ENCODE results near the gene MAPK13.

The MAPK13 gene

DNA sequence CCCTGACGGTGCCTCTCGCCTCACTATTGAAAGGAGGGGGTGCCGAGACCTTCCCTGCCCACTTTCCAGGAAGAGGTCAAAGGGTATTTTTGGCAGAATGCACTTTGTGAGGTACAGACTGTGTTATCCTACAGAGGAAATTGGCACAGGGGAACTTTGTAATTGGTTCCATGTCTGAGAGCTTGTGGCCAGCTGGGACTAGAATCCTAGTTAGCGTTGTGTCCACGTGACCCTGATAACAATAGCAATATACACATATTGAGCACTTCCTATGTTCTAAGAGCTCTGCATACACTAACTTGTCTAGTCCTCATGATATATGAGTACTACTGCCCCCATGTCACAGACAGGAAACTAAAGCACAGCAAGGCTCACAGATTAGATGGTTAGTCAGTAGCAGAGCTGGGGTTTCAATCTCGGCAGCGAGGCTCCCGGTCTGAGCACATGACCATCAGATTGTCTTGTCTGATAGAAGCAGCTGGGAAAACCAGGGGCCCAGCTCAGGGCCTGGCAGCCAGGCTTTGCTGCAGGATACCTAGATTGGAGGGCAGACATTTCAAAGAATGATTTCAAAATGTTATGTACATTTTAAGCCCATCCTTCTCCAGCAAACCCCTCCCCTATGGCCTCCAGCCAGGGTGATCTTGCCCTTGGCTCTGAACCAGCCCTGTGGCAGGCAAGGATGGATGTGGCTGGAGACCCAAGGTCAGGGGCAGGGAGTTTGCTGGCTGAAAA, 1.4 kb downstream of the MAPK13 start:
- no peaks in the 10 kb centered on the region for H3K9me3 ChIP-seq (replicated peaks; ENCODE audit: insufficient read depth, low read length)
- H4K20me1 ChIP-seq (ENCODE audit: insufficient read depth, low read length), result no peaks in the 10 kb centered on the region
- H3K79me2 ChIP-seq (ENCODE audit: low read length), result peaks cover 31% of the 10 kb centered on the region
- no peaks in the 10 kb centered on the region for H3K36me3 ChIP-seq (replicated peaks; ENCODE audit: insufficient read depth, low read length)
- TF ChIP-seq EZH2phosphoT487 (IDR thresholded peaks at IDR 0.05; ENCODE audit: low read length) (no peak), EZH2 (optimal IDR thresholded peaks at IDR 0.05; ENCODE audit: low read depth, low read length) (no peak)
- TF ChIP-seq, protein P1, sequence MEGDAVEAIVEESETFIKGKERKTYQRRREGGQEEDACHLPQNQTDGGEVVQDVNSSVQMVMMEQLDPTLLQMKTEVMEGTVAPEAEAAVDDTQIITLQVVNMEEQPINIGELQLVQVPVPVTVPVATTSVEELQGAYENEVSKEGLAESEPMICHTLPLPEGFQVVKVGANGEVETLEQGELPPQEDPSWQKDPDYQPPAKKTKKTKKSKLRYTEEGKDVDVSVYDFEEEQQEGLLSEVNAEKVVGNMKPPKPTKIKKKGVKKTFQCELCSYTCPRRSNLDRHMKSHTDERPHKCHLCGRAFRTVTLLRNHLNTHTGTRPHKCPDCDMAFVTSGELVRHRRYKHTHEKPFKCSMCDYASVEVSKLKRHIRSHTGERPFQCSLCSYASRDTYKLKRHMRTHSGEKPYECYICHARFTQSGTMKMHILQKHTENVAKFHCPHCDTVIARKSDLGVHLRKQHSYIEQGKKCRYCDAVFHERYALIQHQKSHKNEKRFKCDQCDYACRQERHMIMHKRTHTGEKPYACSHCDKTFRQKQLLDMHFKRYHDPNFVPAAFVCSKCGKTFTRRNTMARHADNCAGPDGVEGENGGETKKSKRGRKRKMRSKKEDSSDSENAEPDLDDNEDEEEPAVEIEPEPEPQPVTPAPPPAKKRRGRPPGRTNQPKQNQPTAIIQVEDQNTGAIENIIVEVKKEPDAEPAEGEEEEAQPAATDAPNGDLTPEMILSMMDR (IDR thresholded peaks at IDR 0.05; ENCODE audit: low read length), result peak; percentile 8; the same call in 1 of the 2 replicates
- H3K27me3 ChIP-seq (replicated peaks; ENCODE audit: insufficient read depth, low read length), result no peaks in the 10 kb centered on the region
- peak overlapping the region; percentile 95 for H3K9ac ChIP-seq (ENCODE audit: low read length)
- peak; percentile 86 for DNase-seq
- peak overlapping the region; percentile 96 for H3K4me3 ChIP-seq (ENCODE audit: low read length)
- H2AFZ ChIP-seq (ENCODE audit: low read length), result peak overlapping the region; percentile 90
- H3K27ac ChIP-seq (ENCODE audit: low read length), result peak overlapping the region; percentile 98
- H3K9me2 ChIP-seq (replicated peaks; ENCODE audit: insufficient read depth, low read length), result no peaks in the 10 kb centered on the region
- peaks cover 28% of the 10 kb centered on the region for H3K4me1 ChIP-seq (ENCODE audit: low read length)
- H3K4me2 ChIP-seq (ENCODE audit: low read depth, low read length), result peak overlapping the region; percentile 100
- peaks cover 21% of the 10 kb centered on the region for H3F3A ChIP-seq (ENCODE audit: insufficient read depth, low read length)

DNA sequence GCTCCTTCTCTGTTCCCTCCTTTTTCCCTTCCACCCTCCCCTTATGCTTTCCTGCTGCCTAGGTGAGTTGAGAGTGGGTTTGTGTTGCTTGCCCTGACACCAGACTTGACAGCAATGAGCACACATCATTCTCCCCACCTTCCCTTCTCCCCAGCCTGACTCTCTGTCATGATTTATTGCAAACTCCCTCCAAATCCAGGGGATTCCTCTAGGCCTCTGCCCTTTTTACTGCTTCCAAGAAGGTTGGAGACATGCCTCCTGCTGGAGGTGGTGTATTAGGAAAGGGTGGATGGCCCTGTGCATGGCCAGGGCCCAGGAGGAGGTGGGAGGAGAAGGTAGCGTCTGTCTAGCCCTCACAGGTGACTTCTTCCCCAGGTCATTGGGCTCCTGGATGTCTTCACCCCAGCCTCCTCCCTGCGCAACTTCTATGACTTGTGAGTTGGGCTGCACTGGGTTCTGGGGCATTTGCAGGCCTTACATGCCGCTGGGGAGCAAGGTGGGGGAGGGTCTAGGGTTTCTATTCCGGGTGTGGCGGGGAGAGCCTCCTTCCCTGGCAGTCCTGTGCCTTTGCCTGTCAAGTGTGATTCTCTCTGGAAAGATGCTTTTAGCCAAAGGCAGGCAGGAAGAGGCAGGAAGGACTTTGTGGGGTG, 2.1 kb downstream of the MAPK13 start:
- Histone ChIP-seq H3K9me2 (replicated peaks; ENCODE audit: insufficient read depth, low read length) (no peaks in the 10 kb centered on the region), H3K4me3 (ENCODE audit: low read length) (peak overlapping the region; percentile 96), H3K9ac (ENCODE audit: low read length) (peak overlapping the region; percentile 95; the same call in 1 of the 2 replicates), H3F3A (ENCODE audit: insufficient read depth, low read length) (peaks cover 21% of the 10 kb centered on the region), H3K4me2 (ENCODE audit: low read depth, low read length) (peak overlapping the region; percentile 100), H3K9me3 (replicated peaks; ENCODE audit: insufficient read depth, low read length) (no peaks in the 10 kb centered on the region), H3K4me1 (ENCODE audit: low read length) (peaks cover 28% of the 10 kb centered on the region), H4K20me1 (ENCODE audit: insufficient read depth, low read length) (no peaks in the 10 kb centered on the region), H3K27me3 (replicated peaks; ENCODE audit: insufficient read depth, low read length) (no peaks in the 10 kb centered on the region), H3K79me2 (ENCODE audit: low read length) (peaks cover 31% of the 10 kb centered on the region), H3K27ac (ENCODE audit: low read length) (peak overlapping the region; percentile 98), H3K36me3 (replicated peaks; ENCODE audit: insufficient read depth, low read length) (no peaks in the 10 kb centered on the region), H2AFZ (ENCODE audit: low read length) (0 out of 2 replicates have a peak overlapping the region, but pooled peaks have one; percentile 11)
- no peak for DNase-seq
- TF ChIP-seq EZH2 (optimal IDR thresholded peaks at IDR 0.05; ENCODE audit: low read depth, low read length), result no peak

DNA sequence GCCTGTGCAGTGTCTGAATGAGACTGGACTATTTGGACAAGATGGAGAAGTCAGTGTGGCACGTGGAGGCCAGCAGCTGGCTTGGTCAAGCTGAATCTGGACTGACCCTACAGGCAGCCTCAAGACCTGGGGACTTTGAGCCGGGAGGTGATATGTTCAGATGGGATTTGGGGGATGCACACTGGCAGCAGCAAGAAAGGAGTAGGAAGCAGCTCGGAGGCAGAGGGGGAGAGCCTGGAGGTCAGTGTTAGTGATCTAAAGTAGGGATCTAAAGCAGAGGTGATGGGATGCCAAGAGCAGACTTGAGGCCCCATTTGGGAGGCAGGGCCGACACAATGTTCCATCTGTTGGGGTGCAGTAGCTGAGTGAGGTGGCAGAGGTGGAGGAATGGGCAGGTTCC, 2.8 kb downstream of the MAPK13 start:
- TF ChIP-seq, protein P1 (IDR thresholded peaks at IDR 0.05; ENCODE audit: low read length), result no peak
- no peak for TF ChIP-seq EZH2phosphoT487 (IDR thresholded peaks at IDR 0.05; ENCODE audit: low read length)
- no peak for TF ChIP-seq EZH2 (optimal IDR thresholded peaks at IDR 0.05; ENCODE audit: low read depth, low read length)
- DNase-seq, result no peak
- Histone ChIP-seq H3K36me3 (replicated peaks; ENCODE audit: insufficient read depth, low read length) (no peaks in the 10 kb centered on the region), H3K9me2 (replicated peaks; ENCODE audit: insufficient read depth, low read length) (no peaks in the 10 kb centered on the region), H3K4me1 (ENCODE audit: low read length) (peaks cover 28% of the 10 kb centered on the region), H3K4me2 (ENCODE audit: low read depth, low read length) (peak overlapping the region; percentile 100; the same call in 1 of the 2 replicates), H3K9ac (ENCODE audit: low read length) (no peak overlapping the region), H3K9me3 (replicated peaks; ENCODE audit: insufficient read depth, low read length) (no peaks in the 10 kb centered on the region), H3K79me2 (ENCODE audit: low read length) (peaks cover 31% of the 10 kb centered on the region), H3F3A (ENCODE audit: insufficient read depth, low read length) (peaks cover 21% of the 10 kb centered on the region), H2AFZ (ENCODE audit: low read length) (no peak overlapping the region), H4K20me1 (ENCODE audit: insufficient read depth, low read length) (no peaks in the 10 kb centered on the region), H3K4me3 (ENCODE audit: low read length) (no peak overlapping the region), H3K27ac (ENCODE audit: low read length) (no peak overlapping the region), H3K27me3 (replicated peaks; ENCODE audit: insufficient read depth, low read length) (no peaks in the 10 kb centered on the region)
